BJ (cell line): ENCODE measurements around the gene PHOSPHO2. TPM values are rescaled to one million over a fixed set of nuclear protein-coding genes. Genes with fewer than 3 reads are reported as not detected.
A peak's percentile ranks its signal among the peaks of the same experiment; 100 is the strongest.

Experiments used
- CTCF ChIA-PET: fragments of 350-600 bp; formaldehyde crosslinking; extraction: SDS; loops from one replicate; lab custom pipeline; 2021; ENCODE audit warnings: antibody characterized with exemption, inconsistent platforms; lab: Yijun Ruan, JAX
- POLR2A ChIA-PET: fragments of 300-600 bp; sonication (Branson Sonifier 250); formaldehyde crosslinking; extraction: SDS; loops from one replicate; lab custom pipeline; 2021; ENCODE audit warnings: antibody characterized with exemption; lab: Charles Lee
- DNase-seq: peaks from one replicate; pipeline ENCODE4 v3.0.0-alpha.2; 2011; ENCODE audit warnings: low read depth
- H3K27me3 ChIP-seq: 2 replicates; pipeline ENCODE4 v1.6.0; 2011; ENCODE audit warnings: low read length; ENCODE audit not compliant: control insufficient read depth, insufficient read depth
- H3K36me3 ChIP-seq: 2 replicates; pipeline ENCODE4 v1.5.1; 2011; ENCODE audit warnings: low read length; ENCODE audit not compliant: control insufficient read depth, insufficient read depth
- H3K4me3 ChIP-seq: 2 replicates; pipeline ENCODE4 v1.5.1; 2011; ENCODE audit warnings: low read depth, mild to moderate bottlenecking, control low read depth, low read length
- CTCF ChIP-seq: IDR thresholded peaks from 2 replicates; pipeline ENCODE4 v1.5.1; 2011; ENCODE audit warnings: low read depth, mild to moderate bottlenecking, control low read depth, inconsistent platforms, low read length, moderate library complexity; ENCODE audit not compliant: insufficient read depth
- polyA plus RNA-seq: library from polyadenylated mRNA; depleted of rRNA; stranded (reverse); fragments of >200 nt; gene quantifications from 2 replicates; pipeline ENCODE4 v1.2.3, GENCODE V29; 2011

The PHOSPHO2 gene
- polyA plus RNA-seq, 1 experiment: 0.40 TPM

- Histone ChIP-seq H3K4me3 (no peak overlapping the region), H3K27me3 (no peaks in the 10 kb centered on the region), H3K36me3 (no peaks in the 10 kb centered on the region)
- no peak for TF ChIP-seq CTCF
- no peak for DNase-seq
- ChIA-PET CTCF (interaction anchor here (1.9 kb wide), 1 partner anchor 13 kb away, joined by 6 read pairs; no protein-coding TSS in a partner anchor), POLR2A (interaction anchor here (0.5 kb wide), 1 partner anchor 215 kb away, joined by 8 read pairs; no protein-coding TSS in a partner anchor)
These were observed 8.7 kb downstream of the PHOSPHO2 start for GRCh38 chr2:169702996-169703395.

- no peak for TF ChIP-seq CTCF
- no peak overlapping the region for H3K4me3 ChIP-seq
- H3K36me3 ChIP-seq: no peaks in the 10 kb centered on the region
- DNase-seq: no peak
- POLR2A ChIA-PET: no interaction called here
- H3K27me3 ChIP-seq: no peaks in the 10 kb centered on the region
- CTCF ChIA-PET: interaction anchor here (1.9 kb wide), 1 partner anchor 12 kb away, joined by 6 read pairs; no protein-coding TSS in a partner anchor
These were observed 10.0 kb downstream of the PHOSPHO2 start for GRCh38 chr2:169704160-169704708.

- POLR2A ChIA-PET: interaction anchor here (0.8 kb wide), 1 partner anchor 103 kb away, joined by 3 read pairs; no protein-coding TSS in a partner anchor
- peak; percentile 46 for DNase-seq
These were observed 11.7 kb downstream of the PHOSPHO2 start for GRCh38 chr2:169705927-169706326.

GRCh38 chr2:169707626-169708025, 13.4 kb downstream of the PHOSPHO2 start:
- CTCF ChIA-PET: no interaction called here

More at GRCh38 chr2:169705927-169706326, 11.7 kb downstream of the PHOSPHO2 start:
- TF ChIP-seq CTCF: no peak
- H3K4me3 ChIP-seq: no peak overlapping the region
- no peaks in the 10 kb centered on the region for H3K36me3 ChIP-seq
- no peaks in the 10 kb centered on the region for H3K27me3 ChIP-seq
- CTCF ChIA-PET: interaction anchor here (1.1 kb wide), 1 partner anchor 1241 kb away, joined by 3 read pairs; no protein-coding TSS in a partner anchor

More at GRCh38 chr2:169707626-169708025, 13.4 kb downstream of the PHOSPHO2 start:
- H3K27me3 ChIP-seq: no peaks in the 10 kb centered on the region
- no peak for TF ChIP-seq CTCF
- DNase-seq: no peak
- no peaks in the 10 kb centered on the region for H3K36me3 ChIP-seq
- POLR2A ChIA-PET: no interaction called here
- H3K4me3 ChIP-seq: no peak overlapping the region
